Endothelial cell of umbilical vein (primary cell): ENCODE measurements around the gene SLC49A3. TPM values are rescaled to one million over a fixed set of nuclear protein-coding genes. Genes with fewer than 3 reads are reported as not detected.

Experiments
- BruUV-seq: library from RNA; stranded (reverse); fragments of 400-500 nt; replicated peaks from 2 replicates; lab custom pipeline; 2021; lab: Mats Ljungman, UMichigan
- CTCF ChIA-PET: fragments of 300-600, 350-600 bp; sonication (Branson Sonifier 250); formaldehyde crosslinking; loops from one replicate; lab custom pipeline; 2021; ENCODE audit warnings: antibody characterized with exemption, inconsistent platforms; lab: Charles Lee
- POLR2A ChIA-PET: fragments of 300-600, 350-600 bp; sonication (Branson Sonifier 250); formaldehyde crosslinking; loops from one replicate; lab custom pipeline; 2021; ENCODE audit warnings: antibody characterized with exemption, inconsistent platforms; lab: Charles Lee
- DNase-seq: peaks from one replicate; pipeline ENCODE4 v3.0.0-alpha.2; 2011; ENCODE audit warnings: low read depth, low spot score
- FAIRE-seq: peaks from 2 replicates; lab custom pipeline; 2011; peaks lifted over from hg19 to GRCh38; lab: Jason Lieb, UNC
- H2AFZ ChIP-seq: 2 replicates; pipeline ENCODE4 v1.6.0; 2012; ENCODE audit warnings: low read depth, low read length, control low read depth, inconsistent platforms
- H3K27ac ChIP-seq: 2 replicates; pipeline ENCODE4 v1.5.1; 2011; ENCODE audit warnings: low read depth, mild to moderate bottlenecking, control low read depth, low read length, moderate library complexity; ENCODE audit not compliant: insufficient read depth
- H3K27me3 ChIP-seq, 2 experiments: 2 replicates each; pipeline versions ENCODE4 v1.6.0 to v1.6.1; 2011; ENCODE audit warnings: low read length in 2 of 2, mixed read lengths in 1 of 2; ENCODE audit not compliant: control insufficient read depth in 2 of 2, insufficient read depth in 2 of 2
- H3K36me3 ChIP-seq, 2 experiments: 2 replicates in 1 of 2; 3 replicates in 1 of 2; pipeline ENCODE4 v1.5.1; 2011; ENCODE audit warnings: low read length in 2 of 2, mild to moderate bottlenecking in 1 of 2, moderate library complexity in 1 of 2; ENCODE audit not compliant: control insufficient read depth in 2 of 2, insufficient read depth in 2 of 2; ENCODE audit errors: extremely low read depth in 1 of 2
- H3K4me1 ChIP-seq: 3 replicates; pipeline ENCODE4 v1.5.1; 2011; ENCODE audit warnings: mild to moderate bottlenecking, low read length; ENCODE audit not compliant: control insufficient read depth, insufficient read depth; ENCODE audit errors: extremely low read depth
- H3K4me2 ChIP-seq: 2 replicates; pipeline ENCODE4 v1.6.1; 2011; ENCODE audit warnings: low read length, control low read depth, mixed read lengths; ENCODE audit not compliant: insufficient read depth
- H3K4me3 ChIP-seq, 3 experiments: fragments of 200-600 bp in 1 of 3; sonication (generic), shearing (Covaris generic) in 1 of 3; replicated peaks in 1 of 3; 2 replicates each; pipeline ENCODE4 v1.5.1; 2011 to 2016; ENCODE audit warnings: control low read depth in 3 of 3, low read length in 3 of 3, mild to moderate bottlenecking in 2 of 3, inconsistent platforms in 1 of 3, low read depth in 1 of 3, moderate library complexity in 1 of 3; ENCODE audit not compliant: insufficient read depth in 1 of 3
- H3K79me2 ChIP-seq: 2 replicates; pipeline ENCODE4 v1.6.0; 2012; ENCODE audit warnings: low read length, inconsistent platforms; ENCODE audit not compliant: control insufficient read depth, insufficient read depth
- H3K9ac ChIP-seq: replicated peaks from 2 replicates; pipeline ENCODE3; 2011; ENCODE audit warnings: low read length, control low read depth; ENCODE audit not compliant: insufficient read depth; ENCODE audit errors: extremely low read depth
- H3K9me1 ChIP-seq: replicated peaks from 3 replicates; pipeline ENCODE4 v1.6.0; 2011; ENCODE audit warnings: mild to moderate bottlenecking, low read length; ENCODE audit not compliant: control insufficient read depth, insufficient read depth; ENCODE audit errors: extremely low read depth
- H3K9me3 ChIP-seq: replicated peaks from 2 replicates; pipeline ENCODE4 v1.5.1; 2012; ENCODE audit warnings: low read length, inconsistent platforms; ENCODE audit not compliant: control insufficient read depth, insufficient read depth
- H4K20me1 ChIP-seq: replicated peaks from 2 replicates; pipeline ENCODE3; 2011; ENCODE audit warnings: mild to moderate bottlenecking, low read length; ENCODE audit not compliant: control insufficient read depth, insufficient read depth; ENCODE audit errors: extremely low read depth
- EZH2 ChIP-seq: IDR thresholded peaks from 2 replicates; pipeline ENCODE4 v1.6.1; 2012; ENCODE audit warnings: borderline replicate concordance, low read depth, mild to moderate bottlenecking, moderate library complexity, low read length, inconsistent platforms; ENCODE audit not compliant: severe bottlenecking
- FOS ChIP-seq: IDR thresholded peaks from 2 replicates; pipeline ENCODE4 v1.6.1; 2011; ENCODE audit warnings: mild to moderate bottlenecking, low read length, moderate library complexity, borderline replicate concordance; ENCODE audit not compliant: insufficient read depth
- GATA2 ChIP-seq: IDR thresholded peaks from 2 replicates; pipeline ENCODE4 v1.7.0; 2011; ENCODE audit warnings: low read depth, mild to moderate bottlenecking, moderate library complexity, mixed read lengths, low read length; ENCODE audit not compliant: insufficient read length, insufficient read depth
- JUN ChIP-seq: IDR thresholded peaks from 2 replicates; pipeline ENCODE4 v1.6.1; 2011; ENCODE audit warnings: borderline replicate concordance, low read depth; ENCODE audit not compliant: insufficient read length, insufficient read depth
- MYC ChIP-seq: IDR thresholded peaks from one replicate; pipeline ENCODE4 v1.6.1; 2011; ENCODE audit warnings: mild to moderate bottlenecking, low read depth, low read length
- POLR2A ChIP-seq: IDR thresholded peaks from 2 replicates; pipeline ENCODE4 v1.6.1; 2012; ENCODE audit warnings: low read depth, mild to moderate bottlenecking, control low read depth, low read length
- POLR2AphosphoS5 ChIP-seq: IDR thresholded peaks from 2 replicates; pipeline ENCODE4 v1.6.1; 2012; ENCODE audit warnings: low read depth, mild to moderate bottlenecking, control low read depth, low read length, moderate library complexity; ENCODE audit not compliant: insufficient read depth
- dilution Hi-C: fragments of 300-500 bp; cut with MboI; formaldehyde crosslinking; loops from one replicate; pipeline ENCODE4 v1.15.0; 2019; ENCODE audit warnings: low sequenced_read_pairs; ENCODE audit not compliant: extremely low pct_ligation_motif_present
- intact Hi-C: fragments of 100-400 bp; cut with micrococcal nuclease; formaldehyde crosslinking; loops from one replicate; pipeline ENCODE4 v1.10.0; 2022
- polyA plus RNA-seq, 4 experiments: library from polyadenylated mRNA; depleted of rRNA in 3 of 4; stranded (reverse) in 3 of 4; unstranded in 1 of 4; fragments of >200 nt; gene quantifications; 2 replicates each; pipeline versions ENCODE4 v1.2.1 to v1.2.3, GENCODE V29; 2011 to 2012; ENCODE audit warnings: missing spikeins in 1 of 4
- total RNA-seq: library from RNA; stranded (reverse); gene quantifications from 2 replicates; pipeline ENCODE4 v1.2.3, GENCODE V29; 2021
- TF ChIP-seq, protein P1 (sequence below), 2 donors: IDR thresholded peaks; 1 replicate in 1 of 2; 2 replicates in 1 of 2; pipeline ENCODE4 v1.5.1; 2011; ENCODE audit warnings: low read length in 2 of 2, mild to moderate bottlenecking in 2 of 2, moderate library complexity in 2 of 2, control low read depth in 1 of 2, inconsistent platforms in 1 of 2, low read depth in 1 of 2; ENCODE audit not compliant: insufficient read depth in 1 of 2; ENCODE audit errors: extremely low read depth in 1 of 2
- TF ChIP-seq, protein P2 (sequence below): IDR thresholded peaks from 2 replicates; pipeline ENCODE4 v1.6.1; 2011; ENCODE audit not compliant: insufficient read depth, insufficient read length

The SLC49A3 gene
- total and polyA plus RNA-seq, 2 donors (not counting 3 experiments of a cell fraction or from before 2014, with no cell fraction given) = 4.2 to 11.5 TPM

DNA sequence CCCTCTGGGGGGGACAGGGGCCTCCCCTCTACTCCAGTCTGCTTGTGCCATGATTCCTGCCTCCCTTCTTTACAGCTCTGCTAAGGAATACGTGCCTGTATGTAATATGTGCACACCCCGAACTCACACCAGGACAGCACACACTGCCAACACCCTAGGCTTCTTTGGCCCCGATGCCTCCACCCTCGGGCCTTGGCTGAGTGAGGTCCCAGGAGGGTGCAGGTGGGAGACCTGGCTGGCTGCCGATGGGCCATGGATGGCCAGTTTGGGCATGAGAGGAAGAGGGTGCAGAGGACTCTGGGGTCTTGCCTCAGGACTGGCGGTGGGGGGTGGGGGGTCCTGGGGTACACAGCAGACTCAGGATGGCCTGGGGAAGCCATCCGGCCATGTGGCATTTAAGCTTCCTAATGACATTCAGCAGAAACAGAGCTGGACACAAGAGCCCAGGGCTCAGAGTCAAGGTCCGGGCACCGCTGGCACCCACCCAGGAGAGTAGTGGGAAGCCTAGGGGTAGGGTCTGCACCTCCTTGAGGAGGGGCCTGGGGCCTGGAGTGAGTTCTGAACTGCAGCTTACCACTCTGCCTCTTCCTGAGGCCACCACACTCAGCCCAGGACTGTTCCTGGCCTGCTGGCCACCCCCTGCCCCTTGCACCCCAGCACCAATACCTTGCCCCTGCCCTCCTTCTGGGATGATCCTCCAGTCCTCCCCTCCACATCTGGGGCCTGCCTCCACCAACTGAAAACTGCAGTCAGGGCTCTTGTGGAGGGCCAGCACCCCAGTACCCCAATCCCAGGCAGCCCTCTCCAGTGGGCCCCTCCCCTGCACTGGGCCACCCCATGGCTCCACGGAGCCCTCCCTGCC lies 14.6 kb upstream of the SLC49A3 start:
- H3K27ac ChIP-seq = no peak overlapping the region
- peaks cover 11% of the 10 kb centered on the region for H3K4me1 ChIP-seq
- FAIRE-seq (no peak), DNase-seq (no peak)
- ChIA-PET POLR2A (no interaction called here), CTCF (interaction anchor here (1.4 kb wide), 1 partner anchor 19 kb away, joined by 9 read pairs; no protein-coding TSS in a partner anchor)
- intact Hi-C loops (no loop called here), dilution Hi-C loops (no loop called here)
- H2AFZ ChIP-seq = no peak overlapping the region
- peaks cover 23% of the 10 kb centered on the region for H3K79me2 ChIP-seq
- peaks cover 0 to under 1% of the 10 kb centered on the region in 2 experiments for H3K36me3 ChIP-seq
- H4K20me1 ChIP-seq = no peaks in the 10 kb centered on the region
- no peaks in the 10 kb centered on the region for H3K9me3 ChIP-seq
- no peak overlapping the region for H3K4me3 ChIP-seq
- TF ChIP-seq EZH2 (no peak), POLR2A (no peak), POLR2AphosphoS5 (no peak), JUN (no peak), FOS (no peak), GATA2 (no peak), MYC (no peak)
- TF ChIP-seq, protein P1, sequence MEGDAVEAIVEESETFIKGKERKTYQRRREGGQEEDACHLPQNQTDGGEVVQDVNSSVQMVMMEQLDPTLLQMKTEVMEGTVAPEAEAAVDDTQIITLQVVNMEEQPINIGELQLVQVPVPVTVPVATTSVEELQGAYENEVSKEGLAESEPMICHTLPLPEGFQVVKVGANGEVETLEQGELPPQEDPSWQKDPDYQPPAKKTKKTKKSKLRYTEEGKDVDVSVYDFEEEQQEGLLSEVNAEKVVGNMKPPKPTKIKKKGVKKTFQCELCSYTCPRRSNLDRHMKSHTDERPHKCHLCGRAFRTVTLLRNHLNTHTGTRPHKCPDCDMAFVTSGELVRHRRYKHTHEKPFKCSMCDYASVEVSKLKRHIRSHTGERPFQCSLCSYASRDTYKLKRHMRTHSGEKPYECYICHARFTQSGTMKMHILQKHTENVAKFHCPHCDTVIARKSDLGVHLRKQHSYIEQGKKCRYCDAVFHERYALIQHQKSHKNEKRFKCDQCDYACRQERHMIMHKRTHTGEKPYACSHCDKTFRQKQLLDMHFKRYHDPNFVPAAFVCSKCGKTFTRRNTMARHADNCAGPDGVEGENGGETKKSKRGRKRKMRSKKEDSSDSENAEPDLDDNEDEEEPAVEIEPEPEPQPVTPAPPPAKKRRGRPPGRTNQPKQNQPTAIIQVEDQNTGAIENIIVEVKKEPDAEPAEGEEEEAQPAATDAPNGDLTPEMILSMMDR (IDR thresholded peaks at IDR 0.05; ENCODE audit: extremely low read depth in 1 of 2, insufficient read depth in 1 of 2, low read depth in 1 of 2, low read length in 2 of 2) = no peak
- TF ChIP-seq, protein P2, sequence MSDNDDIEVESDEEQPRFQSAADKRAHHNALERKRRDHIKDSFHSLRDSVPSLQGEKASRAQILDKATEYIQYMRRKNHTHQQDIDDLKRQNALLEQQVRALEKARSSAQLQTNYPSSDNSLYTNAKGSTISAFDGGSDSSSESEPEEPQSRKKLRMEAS = no peak
- BruUV-seq = no TSS peak
- H3K9me1 ChIP-seq = no peaks in the 10 kb centered on the region
- no peaks in the 10 kb centered on the region for H3K27me3 ChIP-seq
- no peak overlapping the region for H3K9ac ChIP-seq
- H3K4me2 ChIP-seq = no peak overlapping the region
